Fibroblast of peridontal ligament (primary cell): ENCODE data around the gene SUPT20H.

Source experiments
- DNase-seq: peaks from one replicate; pipeline ENCODE4 v3.0.0-alpha.2; 2010; ENCODE audit errors: extremely low read depth

Gene SUPT20H

DNA sequence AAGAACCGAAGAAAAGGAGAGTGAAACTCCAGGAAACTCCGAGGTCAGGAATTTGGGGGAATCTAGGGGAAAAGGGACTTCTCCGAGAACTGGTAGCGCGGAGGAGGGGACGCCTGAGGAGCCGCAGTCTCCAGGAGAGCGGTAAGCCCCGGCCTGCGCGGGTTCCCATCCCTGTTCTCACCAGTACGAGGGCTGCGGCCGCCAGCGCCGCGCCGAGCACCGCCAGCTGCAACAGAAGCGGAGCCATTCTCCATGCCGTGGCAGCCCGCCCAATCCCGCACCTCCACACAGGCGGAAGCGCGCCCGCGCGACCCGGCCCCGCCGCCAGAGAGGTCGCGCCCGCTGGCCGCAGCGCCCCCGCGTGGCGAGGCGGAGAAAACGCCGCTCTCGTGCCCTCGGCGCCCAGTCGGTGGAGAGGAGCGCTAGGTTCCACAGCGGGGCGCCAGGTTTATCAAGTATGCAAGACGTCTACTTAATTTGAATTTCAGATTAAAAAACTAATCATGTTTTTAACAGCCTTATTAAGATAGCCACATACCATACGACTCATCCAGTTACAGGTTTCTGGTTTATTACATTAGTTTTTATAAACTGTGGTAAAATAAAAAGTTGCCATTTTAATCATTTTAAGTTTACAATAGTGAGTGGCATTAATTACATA, 60.3 kb downstream of the SUPT20H start, which contains the start of gene ALG5:
TSS of gene ALG5 (minus strand) at position 287 of the 661 bp plus-strand sequence. CDS start at position 247, 40 bp downstream.
- peak; percentile 83 for DNase-seq

DNA sequence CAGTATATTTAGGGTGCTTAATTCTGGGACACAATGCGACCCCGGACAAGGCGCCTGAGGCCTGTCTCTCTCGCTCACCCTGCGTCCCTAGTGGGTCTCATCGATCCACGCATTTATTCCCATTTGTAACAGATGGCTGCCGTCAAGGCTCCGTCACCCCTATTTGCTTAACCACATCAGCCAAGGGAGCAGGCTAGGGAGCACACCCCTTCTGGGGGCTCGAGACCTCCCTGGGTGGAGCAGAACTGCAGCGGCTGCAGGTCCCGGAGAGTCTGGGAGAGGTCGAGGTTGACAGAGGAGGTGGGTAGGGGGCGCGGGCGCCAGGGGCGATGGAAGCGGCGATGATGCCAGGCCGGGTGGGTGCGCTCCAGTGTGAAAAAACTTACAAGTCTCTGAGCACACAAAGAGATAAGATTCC, 60.9 kb downstream of the SUPT20H start:
- no peak for DNase-seq

DNA sequence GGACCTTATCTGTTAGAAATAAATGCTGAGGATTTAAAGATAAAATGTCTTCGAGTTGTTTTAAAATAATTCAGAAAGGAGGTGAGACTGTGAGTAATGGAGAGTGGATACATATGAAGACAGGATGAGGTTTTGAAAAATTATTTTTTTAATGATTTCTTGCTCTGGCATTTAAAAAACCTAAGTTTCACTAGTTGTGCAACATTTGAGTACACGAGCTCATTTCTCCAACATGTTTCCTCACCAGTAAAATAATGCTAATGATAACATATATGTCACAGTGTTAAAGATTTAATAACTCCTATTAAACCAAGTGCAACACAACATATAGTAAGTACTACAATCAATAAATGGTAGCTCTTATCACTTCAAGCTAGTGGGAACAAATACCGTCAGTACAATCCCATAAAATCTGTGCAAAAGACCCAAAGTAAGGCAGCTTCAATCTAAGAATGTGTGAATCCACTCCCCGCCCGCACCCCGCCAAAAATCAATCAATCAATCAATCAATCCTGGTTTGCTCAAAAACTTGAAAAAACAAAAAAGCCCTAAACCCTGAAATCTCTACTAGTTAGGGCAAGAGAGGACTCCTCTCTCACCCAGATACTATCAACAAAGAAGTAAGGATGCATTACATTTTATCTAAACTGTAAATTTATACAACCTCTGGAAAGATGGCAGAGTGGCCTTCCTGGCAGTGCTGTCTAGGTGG, 61.6 kb downstream of the SUPT20H start:
- peak; percentile 18 for DNase-seq

DNA sequence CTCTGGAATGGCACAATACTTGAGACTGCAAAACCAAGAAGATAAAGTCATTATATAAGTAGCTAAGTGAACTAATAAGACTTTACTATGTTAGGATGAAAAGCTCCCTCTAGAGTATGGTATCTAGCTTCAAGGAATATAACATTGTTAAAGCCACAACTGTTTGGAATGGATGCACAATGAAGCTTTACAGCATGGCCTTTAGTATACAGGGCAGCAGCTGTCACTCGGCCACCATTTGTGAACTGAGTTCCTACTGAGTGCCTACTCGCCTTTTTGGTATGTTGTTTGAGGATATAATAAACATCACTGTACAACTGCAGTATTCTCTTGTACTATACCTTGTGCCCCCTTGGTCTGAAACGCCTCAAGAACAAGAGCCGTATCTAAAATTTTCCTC, 67.1 kb downstream of the SUPT20H start:
- DNase-seq: no peak

DNA sequence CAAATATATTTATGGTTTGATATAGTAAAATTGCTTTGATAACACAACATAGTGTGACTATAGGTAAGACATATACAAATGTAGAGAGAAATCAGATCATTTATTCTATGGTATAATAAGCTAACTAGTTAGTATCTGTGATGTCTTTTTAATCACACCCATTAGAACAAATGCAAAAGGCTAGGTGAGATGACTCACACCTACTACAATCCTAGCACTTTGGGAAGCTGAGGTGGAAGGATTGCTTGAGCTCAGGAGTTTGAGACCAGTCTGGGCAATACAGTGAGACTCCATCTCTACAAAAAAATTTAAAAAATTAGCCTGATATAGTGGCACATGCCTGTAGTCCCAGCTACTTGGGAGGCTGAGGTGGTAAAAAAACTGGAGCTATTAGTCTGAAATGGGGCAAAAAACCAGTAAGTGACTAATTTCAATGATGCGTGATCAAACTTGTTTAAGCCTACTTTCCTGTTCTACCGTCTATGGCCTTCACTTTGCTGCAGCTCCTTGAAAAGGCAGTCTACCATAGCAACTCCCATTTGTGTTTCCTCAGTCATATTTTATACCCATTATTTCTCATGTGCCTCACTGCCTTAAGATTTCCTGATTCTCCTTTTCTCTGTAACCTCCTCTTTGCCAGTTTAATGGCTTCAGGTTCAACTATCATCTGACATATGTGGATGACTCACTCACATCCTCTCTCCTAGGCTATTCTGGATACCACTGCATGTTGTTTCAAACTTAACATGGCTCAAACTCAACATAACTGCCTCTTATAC, 72.8 kb downstream of the SUPT20H start:
- DNase-seq: no peak

DNA sequence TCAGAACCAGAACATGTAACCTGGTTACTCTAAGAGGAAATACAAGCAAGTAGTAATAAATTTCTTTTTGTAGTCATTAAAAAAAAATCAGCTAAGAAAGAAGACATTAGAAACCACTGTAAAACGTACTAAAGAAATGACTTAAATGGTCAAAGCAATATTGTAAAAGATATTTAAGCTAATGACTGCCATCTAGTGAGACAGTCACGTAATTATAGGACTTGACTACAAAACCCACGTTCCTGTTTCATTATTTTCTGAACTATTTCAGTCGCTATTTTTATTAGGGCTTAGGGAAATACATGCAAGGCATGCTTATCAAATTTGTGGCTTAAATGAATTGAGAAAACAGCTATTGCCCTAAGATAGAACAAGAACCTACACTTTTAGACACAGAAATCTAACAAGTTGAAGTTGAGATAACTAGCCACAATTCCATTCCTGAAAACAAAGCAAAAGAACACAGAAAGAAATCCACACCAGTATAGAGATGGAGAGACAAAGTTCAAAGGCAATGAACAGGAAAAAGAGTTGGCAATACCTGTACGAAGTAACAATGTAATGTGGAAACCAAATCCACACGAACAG, 78.2 kb downstream of the SUPT20H start:
- peak; percentile 83 for DNase-seq

DNA sequence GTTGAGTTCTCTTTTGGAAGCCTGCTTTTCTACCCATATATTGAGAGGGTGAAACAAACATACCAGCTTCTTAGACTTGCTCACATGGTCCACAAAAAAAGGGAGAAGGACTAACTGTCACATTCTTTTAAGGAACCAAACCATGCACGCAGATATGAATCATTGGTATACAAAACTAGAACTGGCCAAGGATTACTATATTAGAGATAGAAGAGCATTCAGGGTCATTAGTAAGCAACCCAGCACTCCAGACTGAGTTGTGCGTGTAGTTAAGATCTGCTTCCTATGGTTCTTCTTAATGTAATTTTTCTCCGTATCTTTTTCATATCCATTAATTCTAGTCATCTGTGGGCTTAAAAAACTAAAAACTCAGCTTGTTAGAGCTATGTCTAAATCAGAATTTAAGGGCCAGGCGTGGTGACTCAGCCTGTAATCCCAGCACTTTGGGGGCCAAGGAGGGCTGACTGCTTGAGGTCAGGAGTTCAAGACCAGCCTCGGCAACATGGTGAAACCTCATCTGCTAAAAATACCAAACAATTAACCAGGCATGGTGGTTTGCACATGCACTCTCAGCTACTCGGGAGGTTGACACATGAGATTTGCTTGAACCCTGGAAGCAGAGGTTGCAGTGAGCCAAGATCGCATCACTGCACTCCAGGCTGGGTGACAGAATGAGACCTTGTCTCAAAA, 80.0 kb downstream of the SUPT20H start:
- peak; percentile 58 for DNase-seq

DNA sequence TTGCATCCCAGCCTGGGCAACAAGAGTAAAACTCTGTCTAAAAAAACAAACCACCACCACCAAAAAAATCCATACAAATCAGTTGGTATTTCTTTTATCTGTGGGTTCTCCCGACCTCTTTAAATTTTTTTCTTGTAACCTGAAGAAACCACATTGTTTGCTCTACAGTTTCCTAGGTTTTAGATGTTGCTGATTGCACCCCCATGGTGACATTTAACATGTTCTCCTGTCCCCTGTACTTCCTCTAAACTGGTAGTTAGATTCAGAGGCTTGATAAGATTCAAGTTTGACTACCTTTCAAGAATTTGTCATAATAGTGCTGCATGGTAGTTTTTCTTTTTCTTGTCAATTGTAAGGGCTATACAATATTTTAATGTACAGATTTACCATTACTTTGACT, 84.3 kb downstream of the SUPT20H start:
- no peak for DNase-seq

DNA sequence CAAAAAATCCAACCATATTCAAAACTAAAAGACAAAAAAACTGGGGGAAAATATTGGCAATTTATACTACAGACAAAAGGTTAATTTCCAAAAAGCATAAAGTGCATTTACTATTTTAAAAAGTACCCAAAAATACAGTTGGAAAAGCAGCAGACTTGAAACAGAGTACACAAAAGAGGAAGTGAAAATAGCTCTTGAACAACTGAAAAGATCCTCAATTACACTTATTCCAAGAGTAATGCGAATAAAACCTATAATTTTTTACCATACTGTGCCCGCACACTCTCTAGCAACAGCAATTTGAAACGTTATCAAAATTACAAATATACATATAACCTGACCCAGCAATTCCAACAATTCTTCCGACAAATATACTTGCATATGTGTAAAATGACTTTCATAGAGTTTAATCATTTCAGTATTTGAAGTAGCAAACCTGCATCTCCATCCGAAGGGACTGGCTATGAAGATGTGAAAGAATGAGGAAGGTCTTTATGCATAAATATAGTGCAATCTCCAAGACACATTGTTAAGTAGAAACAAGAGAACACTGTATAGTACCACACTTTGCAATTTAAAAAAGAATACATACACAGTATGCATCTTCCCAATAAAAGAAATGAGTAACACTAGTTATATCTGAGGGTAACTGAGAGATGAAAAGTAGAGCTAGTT, 85.7 kb downstream of the SUPT20H start:
- DNase-seq: no peak

DNA sequence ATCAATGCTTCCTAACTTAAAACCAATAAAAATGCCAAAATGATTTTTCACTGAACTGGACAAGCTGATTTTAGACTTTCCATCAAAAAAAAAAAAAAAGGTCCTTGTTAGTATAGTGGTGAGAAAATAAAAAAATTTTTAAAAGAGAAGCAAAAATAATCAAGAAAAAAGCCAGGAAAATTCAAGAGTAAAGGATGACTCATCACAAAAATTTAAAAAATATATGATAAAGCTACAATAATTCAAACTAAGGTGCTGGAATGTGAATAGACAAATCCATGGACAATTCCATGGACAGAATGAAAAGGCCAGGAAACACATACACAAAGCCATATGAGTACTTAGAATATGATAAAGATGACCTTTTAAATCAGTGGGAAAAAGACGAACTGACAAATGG, 86.5 kb downstream of the SUPT20H start:
- DNase-seq: no peak

DNA sequence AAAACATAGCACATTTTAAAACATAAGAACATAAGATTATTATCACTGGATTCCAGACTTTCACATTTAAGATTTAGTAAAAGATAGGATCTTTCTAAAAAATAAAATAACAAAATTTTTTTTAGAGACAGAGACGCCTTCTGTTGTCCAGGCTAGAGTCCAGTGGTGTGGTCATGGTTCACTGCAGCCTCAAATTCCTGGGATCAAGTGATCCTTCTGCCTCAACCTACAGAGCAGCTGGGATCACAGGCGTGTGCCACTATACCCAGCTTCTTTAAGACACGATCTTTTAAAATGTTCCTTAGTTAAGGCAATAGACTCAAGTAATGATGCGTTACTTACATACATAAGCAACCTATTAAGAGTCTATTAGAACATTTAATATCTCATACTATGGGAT, 93.1 kb downstream of the SUPT20H start:
- DNase-seq: no peak

DNA sequence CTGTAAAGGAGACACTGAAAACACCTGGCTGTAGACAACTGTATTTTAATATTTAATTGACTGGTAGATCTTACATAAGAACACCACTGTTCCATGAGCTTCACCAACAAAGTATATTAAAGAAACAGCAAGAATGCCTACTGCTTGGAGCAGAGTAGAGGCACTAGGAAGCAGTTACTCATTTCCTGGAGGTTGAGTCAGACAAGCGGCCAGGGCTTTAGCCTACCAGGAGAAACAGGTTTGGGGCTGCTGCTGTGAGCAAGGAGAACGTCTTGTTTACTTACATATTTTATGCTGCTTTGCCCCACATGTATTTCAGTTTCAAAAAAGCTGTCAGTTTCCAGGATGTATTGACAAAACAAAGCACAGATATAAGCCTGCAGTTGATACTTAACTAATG, 93.7 kb downstream of the SUPT20H start:
- peak; percentile 44 for DNase-seq

DNA sequence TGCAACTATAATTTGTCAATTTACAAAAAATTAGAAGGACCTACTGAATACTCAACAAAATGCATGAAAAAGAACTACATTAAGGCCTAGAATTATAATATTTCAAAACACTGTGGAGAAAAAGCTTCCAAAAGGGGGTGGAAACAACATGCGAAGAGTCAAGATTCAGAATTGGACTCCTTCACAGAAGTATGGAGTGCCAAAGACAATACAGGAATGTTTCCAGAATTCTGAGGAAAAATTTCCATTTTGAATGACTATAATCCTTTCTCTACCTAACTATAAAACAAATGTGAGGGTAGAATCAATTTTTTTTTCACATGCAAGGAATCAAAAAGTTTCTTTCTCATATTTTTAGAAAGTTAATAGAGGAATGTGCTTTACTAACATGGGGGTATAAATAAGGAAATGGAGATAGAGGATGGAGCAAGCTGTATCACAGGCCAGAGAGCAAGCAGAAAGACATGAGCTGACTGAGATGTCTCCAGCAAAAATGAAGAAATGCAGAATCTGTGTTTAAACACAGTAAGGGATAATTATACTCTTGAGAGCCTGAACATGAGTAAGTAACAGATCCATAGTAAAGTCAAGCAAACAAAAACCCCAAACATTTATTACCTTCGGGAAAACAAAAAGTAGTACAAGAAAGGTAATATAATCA, 99.9 kb downstream of the SUPT20H start:
- DNase-seq: peak; percentile 10
